Measurements from ENCODE around the gene SPOP.

GRCh38 chr17:49676276-49676868, 1.5 kb downstream of the SPOP start:
- TF ChIP-seq EZH2 (IDR thresholded peaks at IDR 0.05; ENCODE audit: borderline replicate concordance, low read depth, low read length, severe bottlenecking) (no peak), CTCF (IDR thresholded peaks at IDR 0.05; ENCODE audit: borderline replicate concordance, extremely low read depth, low read length, poor library complexity, severe bottlenecking) (no peak)
